WERI-Rb-1 (cell line): ENCODE measurements around the gene IFI44.

Experiments
- DNase-seq: peaks from one replicate; pipeline ENCODE4 v3.0.0-alpha.2; 2020
- H3K27ac ChIP-seq: fragments of 250-450 bp; sonication (Bioruptor Pico); 2 replicates; pipeline ENCODE4 v1.5.1; 2020; ENCODE audit warnings: mild to moderate bottlenecking, moderate library complexity
- H3K27me3 ChIP-seq: fragments of 250-450 bp; sonication (Bioruptor Pico); 2 replicates; pipeline ENCODE4 v1.5.1; 2021; ENCODE audit warnings: mild to moderate bottlenecking, low read depth, moderate library complexity; ENCODE audit not compliant: insufficient read depth, severe bottlenecking
- H3K36me3 ChIP-seq: fragments of 250-450 bp; sonication (Bioruptor Pico); 2 replicates; pipeline ENCODE4 v1.5.1; 2020; ENCODE audit warnings: mild to moderate bottlenecking, moderate library complexity
- H3K4me3 ChIP-seq: 2 replicates; pipeline ENCODE4 v1.5.1; 2011; ENCODE audit warnings: low read depth, mild to moderate bottlenecking, control low read depth, low read length
- H3K9me3 ChIP-seq: fragments of 250-450 bp; sonication (Bioruptor Pico); 2 replicates; pipeline ENCODE4 v1.5.1; 2021; ENCODE audit warnings: mild to moderate bottlenecking, moderate library complexity; ENCODE audit not compliant: severe bottlenecking
- CTCF ChIP-seq: IDR thresholded peaks from 2 replicates; pipeline ENCODE4 v1.5.1; 2011; ENCODE audit warnings: low read depth, mild to moderate bottlenecking, control low read depth, inconsistent platforms, low read length

The IFI44 gene

GRCh38 chr1:78622548-78622947 lies 27.1 kb upstream of the IFI44 start:
- Histone ChIP-seq H3K27ac (no peak overlapping the region), H3K4me3 (no peak overlapping the region)

GRCh38 chr1:78624035-78624434 lies 25.6 kb upstream of the IFI44 start:
- TF ChIP-seq CTCF: no peak
- H3K36me3 ChIP-seq: no peaks in the 10 kb centered on the region
- no peak for DNase-seq
- no peaks in the 10 kb centered on the region for H3K27me3 ChIP-seq
- no peak overlapping the region for H3K27ac ChIP-seq
- no peak overlapping the region for H3K4me3 ChIP-seq
- H3K9me3 ChIP-seq: no peaks in the 10 kb centered on the region

More at GRCh38 chr1:78622548-78622947, 27.1 kb upstream of the IFI44 start:
- TF ChIP-seq CTCF: no peak
- no peaks in the 10 kb centered on the region for H3K9me3 ChIP-seq
- H3K36me3 ChIP-seq: no peaks in the 10 kb centered on the region
- DNase-seq: no peak
- no peaks in the 10 kb centered on the region for H3K27me3 ChIP-seq

GRCh38 chr1:78627321-78627720 lies 22.3 kb upstream of the IFI44 start:
- H3K27ac ChIP-seq: no peak overlapping the region

GRCh38 chr1:78630600-78630999 lies 19.0 kb upstream of the IFI44 start:
- Histone ChIP-seq H3K4me3 (no peak overlapping the region), H3K9me3 (peaks cover 2% of the 10 kb centered on the region), H3K27ac (no peak overlapping the region), H3K27me3 (no peaks in the 10 kb centered on the region), H3K36me3 (no peaks in the 10 kb centered on the region)
- no peak for TF ChIP-seq CTCF
- no peak for DNase-seq

More at GRCh38 chr1:78627321-78627720, 22.3 kb upstream of the IFI44 start:
- Histone ChIP-seq H3K27me3 (no peaks in the 10 kb centered on the region), H3K4me3 (no peak overlapping the region), H3K36me3 (no peaks in the 10 kb centered on the region), H3K9me3 (no peaks in the 10 kb centered on the region)
- TF ChIP-seq CTCF: no peak
- DNase-seq: no peak

GRCh38 chr1:78633209-78633608 lies 16.4 kb upstream of the IFI44 start:
- Histone ChIP-seq H3K27me3 (no peaks in the 10 kb centered on the region), H3K27ac (no peak overlapping the region), H3K9me3 (peaks cover 2% of the 10 kb centered on the region), H3K4me3 (no peak overlapping the region), H3K36me3 (no peaks in the 10 kb centered on the region)
- DNase-seq: no peak
- no peak for TF ChIP-seq CTCF

GRCh38 chr1:78640462-78640861 lies 9.2 kb upstream of the IFI44 start:
- DNase-seq: no peak
- Histone ChIP-seq H3K36me3 (no peaks in the 10 kb centered on the region), H3K9me3 (no peaks in the 10 kb centered on the region), H3K4me3 (no peak overlapping the region), H3K27ac (no peak overlapping the region), H3K27me3 (no peaks in the 10 kb centered on the region)
- no peak for TF ChIP-seq CTCF
